Transverse colon (tissue), 4 donors: ENCODE data around the gene GPLD1.

Experiments
- CTCF ChIP-seq, 5 experiments: fragments of 200-600 bp in 3 of 5; fragments of 450-650 bp in 2 of 5; sonication (generic) in 3 of 5; IDR thresholded peaks; 1 replicate in 2 of 5; 2 replicates in 3 of 5; pipeline ENCODE4 v1.5.1; 2016 to 2017; ENCODE audit warnings: antibody characterized with exemption in 5 of 5, inconsistent platforms in 3 of 5, mild to moderate bottlenecking in 2 of 5, moderate library complexity in 1 of 5
- EP300 ChIP-seq: sonication (generic); formaldehyde crosslinking; IDR thresholded peaks from one replicate; pipeline ENCODE4 v1.6.1; 2017; ENCODE audit warnings: antibody characterized with exemption, low read depth
- POLR2A ChIP-seq: fragments of 450-650 bp; IDR thresholded peaks from one replicate; pipeline ENCODE4 v1.6.1; 2016; ENCODE audit warnings: antibody characterized with exemption, mild to moderate bottlenecking, moderate library complexity
- POLR2AphosphoS5 ChIP-seq, 3 donors: sonication (generic); formaldehyde crosslinking; IDR thresholded peaks; one replicate each; pipeline ENCODE4 v1.6.1; 2016; ENCODE audit warnings: antibody characterized with exemption in 3 of 3

GRCh38 chr6:24428615-24429014 is 60.8 kb downstream of the GPLD1 start:
- TF ChIP-seq CTCF (IDR thresholded peaks at IDR 0.05) (no peak), POLR2A (no peak), EP300 (no peak), POLR2AphosphoS5 (IDR thresholded peaks at IDR 0.05) (no peak)
